ENCODE data around the gene THBS2.

DNA sequence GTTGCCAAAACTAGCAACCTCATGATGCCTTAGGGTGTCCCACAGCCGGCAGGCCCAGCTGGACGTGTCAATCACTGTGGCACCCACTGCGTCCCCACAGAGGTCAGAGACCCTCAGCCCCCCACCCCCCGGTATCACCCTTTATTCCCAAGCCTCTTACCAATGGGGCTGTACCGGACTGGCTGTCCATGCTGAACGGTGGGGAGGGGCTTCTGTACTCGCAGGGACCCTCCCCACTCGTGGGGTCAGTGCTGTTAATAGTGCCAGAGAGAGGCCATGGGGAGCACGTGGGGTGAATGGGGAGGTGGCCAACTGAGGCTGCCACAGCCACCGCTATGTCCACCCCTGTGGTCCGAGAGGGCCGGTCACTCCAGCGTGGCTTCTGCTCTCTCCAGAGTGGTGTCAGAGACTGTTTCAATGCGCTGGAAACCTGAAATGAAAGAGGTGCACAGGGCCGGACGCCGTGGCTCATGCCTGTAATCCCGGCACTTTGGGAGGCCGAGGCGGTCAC lies 68.6 kb downstream of the THBS2 start:
- TF ChIP-seq GATA3 (IDR thresholded peaks at IDR 0.05; ENCODE audit: low read depth, low read length) (no peak), GATA2 (IDR thresholded peaks at IDR 0.05; ENCODE audit: low read depth, low read length) (no peak)

Measured in SH-SY5Y (cell line).